IPS DF 19.7 (cell line): ENCODE measurements around the gene RNF13.

Experiments
- DNase-seq: peaks from one replicate; pipeline ENCODE4 v3.0.0-alpha.2; 2013; ENCODE audit warnings: low read depth, low spot score

The RNF13 gene

DNA sequence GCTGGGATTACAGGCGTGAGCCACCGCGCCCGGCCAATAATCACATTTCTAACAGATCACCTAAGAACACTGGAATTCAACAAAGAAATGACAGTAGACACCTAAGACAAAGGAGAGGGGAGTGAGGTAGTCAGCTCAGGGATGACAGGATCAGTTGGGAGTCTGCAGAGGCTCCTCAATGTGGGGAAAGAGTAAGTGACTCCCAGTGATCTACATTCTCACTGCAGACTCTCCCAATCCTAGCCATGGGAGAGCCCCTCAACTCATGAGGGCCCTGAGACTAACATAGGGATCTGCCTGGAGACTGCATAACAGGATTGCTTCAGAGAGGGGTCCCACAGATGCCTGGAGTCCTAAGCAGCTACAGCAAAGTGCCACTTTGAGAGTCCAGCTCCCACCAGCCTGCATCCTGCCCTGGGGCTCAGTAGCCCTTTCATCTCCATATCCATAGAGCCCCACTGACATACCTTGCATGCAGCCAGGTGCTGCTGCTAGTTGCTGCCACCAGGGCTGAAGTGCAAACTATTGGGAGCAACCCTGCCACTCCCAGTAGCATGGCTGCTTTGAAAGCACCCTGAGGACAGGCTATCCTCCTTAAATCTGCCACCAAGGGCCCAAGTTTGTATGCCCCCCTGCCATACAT is 179.5 kb downstream of the RNF13 start:
- no peak for DNase-seq

- DNase-seq, result no peak
Observed at GRCh38 chr3:149998946-149999345, 185.9 kb downstream of the RNF13 start.

DNA sequence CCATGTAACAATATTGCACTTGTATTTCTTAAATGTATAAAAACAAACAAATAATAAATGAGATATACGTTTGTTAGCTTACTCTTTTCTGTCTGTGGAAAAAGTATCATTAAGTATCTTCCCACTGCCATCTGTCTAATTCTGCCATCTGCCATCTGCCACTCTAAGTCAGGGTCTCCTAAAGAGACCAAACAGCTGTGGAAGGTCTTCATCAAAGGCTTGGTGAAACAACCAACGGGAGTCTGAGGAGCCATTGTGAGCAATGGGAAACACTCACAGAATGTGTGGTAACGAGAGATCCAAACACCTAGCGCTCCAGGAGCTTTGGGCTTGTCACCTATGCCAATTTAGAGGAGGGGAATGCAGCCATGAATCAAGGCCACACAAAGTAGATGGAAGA is 186.4 kb downstream of the RNF13 start:
- no peak for DNase-seq

DNA sequence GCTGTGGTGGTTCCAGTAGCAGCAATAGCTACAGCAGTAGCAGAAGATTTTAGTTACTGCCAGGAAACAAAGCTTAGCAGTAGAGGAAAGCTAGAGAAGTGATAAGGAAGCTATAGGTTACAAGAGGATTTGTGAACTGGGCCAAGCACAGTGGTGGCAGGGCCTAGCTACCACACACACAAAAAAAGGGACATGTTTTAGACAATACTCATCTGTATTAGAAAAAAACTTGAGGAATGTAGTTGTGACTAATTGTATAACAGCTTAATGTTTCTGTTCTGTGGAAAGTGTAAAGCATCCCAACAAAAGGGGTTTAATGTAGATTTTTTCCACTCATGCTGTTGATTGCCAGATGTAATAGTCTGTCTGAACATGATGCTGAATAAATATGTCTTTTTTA is 187.6 kb downstream of the RNF13 start:
- DNase-seq, result no peak

DNA sequence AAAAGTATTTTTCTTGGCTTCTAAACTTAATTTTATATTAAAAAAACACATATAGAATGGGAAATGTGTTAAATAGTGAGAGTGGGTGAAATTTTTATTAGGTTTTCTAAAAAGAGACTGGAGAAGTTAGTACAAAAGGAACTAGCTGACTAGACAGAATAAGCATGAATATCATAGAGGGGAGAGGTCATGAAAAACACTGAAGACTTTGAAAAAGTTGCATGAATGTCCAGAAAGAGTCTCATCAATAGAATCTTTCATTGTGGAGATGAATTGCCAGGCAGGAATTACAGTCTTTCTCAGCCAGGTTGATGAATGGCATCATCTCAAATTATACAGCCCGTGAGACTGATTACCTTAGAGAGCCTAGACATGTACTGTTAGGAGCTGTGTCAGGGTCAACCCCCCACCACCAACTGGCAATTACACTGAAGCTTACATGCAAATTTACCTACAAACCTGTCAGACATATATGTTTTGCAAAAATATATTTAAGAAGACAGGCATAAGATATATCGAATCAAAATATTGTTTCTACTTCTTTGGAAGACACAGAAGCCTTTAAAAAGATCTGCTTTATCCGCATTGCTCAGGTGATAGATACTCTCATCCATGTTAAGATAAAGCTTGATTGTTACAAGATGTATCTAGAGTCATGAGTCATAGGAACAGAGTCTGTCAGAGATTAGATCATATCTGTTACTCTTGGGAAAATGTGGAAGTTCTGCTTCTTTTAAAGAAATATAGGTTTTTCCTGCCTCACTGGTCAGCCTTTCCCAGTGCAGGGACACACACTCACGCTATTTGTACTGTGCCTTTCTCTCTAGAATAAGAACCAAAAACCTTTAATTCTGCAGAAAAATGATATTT is 192.5 kb downstream of the RNF13 start:
- DNase-seq, result no peak

DNA sequence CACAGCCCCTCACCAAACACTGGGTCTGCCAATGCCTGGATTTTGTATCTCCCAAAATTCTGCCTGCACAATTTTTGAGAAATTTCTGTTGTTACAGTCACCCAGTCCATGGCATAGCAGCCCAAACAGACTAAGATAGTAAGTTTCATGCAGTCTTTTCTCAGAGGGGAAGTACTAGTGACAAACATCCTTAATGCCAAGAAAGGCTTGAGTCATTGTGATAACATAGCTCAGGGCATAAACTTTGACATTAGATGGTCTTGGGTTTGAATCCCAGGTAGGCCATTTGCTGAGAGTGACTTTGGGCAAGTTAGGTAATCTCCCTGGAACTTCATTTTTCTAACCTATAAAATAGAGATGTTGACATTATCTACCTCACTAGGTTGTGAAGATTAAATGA is 193.8 kb downstream of the RNF13 start:
- DNase-seq, result no peak
